Endothelial cell of hepatic sinusoid (primary cell): ENCODE measurements around the gene HMGCS1.
"Not testable (repeated sequence)": the region's sequence is repeated elsewhere in the genome, so short reads cannot be mapped to it uniquely, and the experiment has no call there.

Experiments used
- in situ Hi-C: cut with HindIII; loops from 2 replicates; pipeline ENCODE4 v1.10.0; 2017; ENCODE audit warnings: low sequenced_read_pairs

HMGCS1 gene

DNA sequence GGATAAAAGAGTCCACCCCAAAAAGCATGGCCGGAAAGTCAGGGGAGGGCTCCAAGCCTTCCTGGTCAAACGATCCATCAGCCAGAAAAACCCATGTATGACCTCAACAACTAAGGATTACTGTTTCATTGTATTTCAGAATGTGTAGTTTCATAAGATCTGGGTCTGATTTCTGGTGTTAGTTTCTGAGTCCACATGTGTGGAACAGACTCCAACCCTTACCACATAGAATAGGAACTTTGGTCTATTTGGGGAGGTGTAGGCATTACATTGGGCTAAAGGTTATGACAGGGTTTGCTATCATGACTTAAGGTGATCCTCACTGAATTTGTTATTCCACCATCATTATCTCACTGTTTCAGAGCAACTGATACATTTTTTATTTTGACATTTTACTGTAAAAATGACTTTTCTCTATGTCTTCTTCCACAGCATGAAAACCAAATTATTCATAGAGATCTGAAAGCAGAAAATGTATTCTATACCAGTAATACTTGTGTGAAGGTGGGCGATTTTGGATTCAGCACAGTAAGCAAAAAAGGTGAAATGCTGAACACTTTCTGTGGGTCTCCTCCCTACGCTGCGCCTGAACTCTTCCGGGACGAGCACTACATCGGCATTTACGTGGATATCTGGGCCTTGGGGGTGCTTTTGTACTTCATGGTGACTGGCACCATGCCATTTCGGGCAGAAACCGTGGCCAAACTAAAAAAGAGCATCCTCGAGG is 33.5 kb downstream of the HMGCS1 start:
- in situ Hi-C loops: no loop called here

DNA sequence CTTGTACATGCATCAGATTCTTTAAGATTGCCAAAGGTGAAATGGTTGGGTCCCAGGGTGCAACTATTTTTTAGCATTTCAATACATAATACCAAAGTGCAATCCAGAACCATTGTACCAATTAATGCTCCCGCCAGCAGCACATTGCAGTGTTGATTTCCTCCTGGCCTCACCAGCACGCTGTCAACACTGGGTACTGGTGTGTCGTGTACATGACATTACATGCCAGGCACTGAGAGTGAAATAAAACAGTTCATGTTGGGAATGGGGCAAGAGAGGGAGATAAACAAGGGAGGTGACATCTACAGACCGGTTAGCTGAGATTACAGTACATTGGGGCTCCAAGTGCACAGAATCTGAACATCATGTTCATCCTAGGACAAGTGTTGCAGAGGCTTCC is 37.8 kb downstream of the HMGCS1 start:
- in situ Hi-C loops: no loop called here

DNA sequence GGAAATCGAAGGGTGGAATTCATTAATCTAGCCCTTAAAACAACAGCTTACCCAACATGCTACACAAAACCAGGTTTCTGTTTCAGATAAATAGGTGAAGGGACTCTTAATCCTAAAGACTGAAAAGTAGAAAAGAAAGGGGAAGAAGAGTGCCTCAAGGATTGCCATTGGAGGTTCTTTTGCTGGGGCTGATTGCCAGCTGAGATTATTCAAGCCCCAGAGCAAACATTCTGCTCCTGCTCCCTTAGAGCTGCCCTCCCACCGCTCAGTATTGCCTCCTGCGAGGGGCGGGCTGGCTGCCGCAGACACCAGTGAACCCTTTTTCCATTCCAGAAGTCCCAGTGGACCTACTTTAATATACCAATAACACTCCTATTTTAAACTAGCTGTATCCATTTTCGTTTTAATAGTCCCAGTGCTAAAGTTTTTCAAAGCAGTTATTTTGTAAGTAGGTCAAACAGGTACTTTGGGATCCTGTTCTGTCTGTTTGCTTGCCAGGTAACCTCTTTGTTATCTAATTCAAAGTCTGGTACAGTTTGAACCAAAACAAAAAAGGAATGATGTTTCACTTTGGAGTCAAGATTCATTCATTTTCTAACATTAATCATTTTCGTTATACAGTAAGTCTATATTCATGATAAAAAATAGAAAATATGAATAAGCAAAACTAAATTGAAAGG is 38.6 kb downstream of the HMGCS1 start:
- in situ Hi-C loops: no loop called here

DNA sequence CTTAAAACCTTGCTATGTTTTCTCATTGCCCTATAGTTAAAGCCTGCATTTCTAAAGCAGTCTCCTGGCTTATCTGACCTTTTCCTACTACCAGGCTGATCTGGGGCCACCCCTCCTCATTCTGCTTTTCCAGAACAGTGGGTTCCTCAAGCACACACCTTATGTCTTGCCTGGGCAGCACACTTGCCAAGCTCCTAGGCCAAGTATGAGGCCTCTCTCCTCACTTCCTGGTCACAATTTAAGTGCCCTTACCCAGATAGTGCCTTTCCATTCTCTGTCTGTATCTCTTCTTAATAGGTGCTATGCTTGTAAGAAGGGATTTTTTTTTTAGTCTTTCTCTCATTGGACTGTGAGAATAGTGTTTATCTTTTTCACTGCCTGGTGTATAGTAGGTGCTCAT is 39.7 kb downstream of the HMGCS1 start:
- in situ Hi-C loops: no loop called here

DNA sequence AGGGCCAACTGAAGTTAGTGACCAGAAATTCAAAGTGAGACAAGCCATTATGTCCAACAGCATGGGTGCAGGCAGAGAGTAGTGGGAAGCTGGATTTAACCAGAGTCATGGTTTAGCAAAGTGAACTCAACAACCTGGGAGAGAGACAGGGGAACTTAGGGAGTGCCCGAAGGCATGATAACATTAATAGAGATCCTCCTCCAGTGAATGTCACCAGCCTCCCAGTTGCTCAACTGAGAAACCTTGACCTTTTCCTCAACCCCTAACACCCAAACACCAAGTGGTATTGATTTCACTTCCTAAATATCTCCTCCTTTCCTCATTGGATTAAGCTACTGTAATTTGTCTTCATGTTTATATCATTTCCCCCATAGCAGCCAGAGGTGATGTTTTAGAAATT is 42.6 kb downstream of the HMGCS1 start:
- in situ Hi-C loops: no loop called here

DNA sequence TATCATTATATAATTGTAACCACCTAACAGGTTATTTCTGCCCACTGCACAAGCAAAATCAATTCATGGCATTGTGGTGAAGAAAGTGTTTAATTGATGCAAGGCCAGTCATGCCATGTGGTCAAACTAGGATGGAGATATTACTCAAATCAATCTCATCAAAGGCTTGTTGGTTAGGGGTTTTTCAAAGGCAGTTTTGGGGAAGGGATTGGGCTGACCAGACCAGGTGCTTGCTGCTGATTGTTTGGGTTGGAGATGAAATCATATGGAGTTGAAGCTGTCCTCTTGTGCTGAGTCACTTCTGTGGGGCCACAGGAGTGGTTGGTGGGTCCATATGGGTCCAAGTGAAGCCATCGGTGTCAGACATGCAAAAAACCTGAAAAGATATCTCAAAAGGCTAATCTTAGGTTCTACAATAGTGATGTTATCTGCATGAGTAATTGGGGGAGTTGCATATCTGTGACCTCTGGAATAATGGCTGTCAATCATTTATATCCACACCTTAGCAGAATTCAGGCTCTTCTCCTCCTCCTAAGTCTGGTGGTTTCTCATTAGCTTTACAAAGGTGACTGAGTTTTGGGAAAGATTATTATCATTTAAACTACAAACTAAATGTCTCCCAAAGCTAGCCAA is 44.9 kb downstream of the HMGCS1 start:
- in situ Hi-C loops: no loop called here

DNA sequence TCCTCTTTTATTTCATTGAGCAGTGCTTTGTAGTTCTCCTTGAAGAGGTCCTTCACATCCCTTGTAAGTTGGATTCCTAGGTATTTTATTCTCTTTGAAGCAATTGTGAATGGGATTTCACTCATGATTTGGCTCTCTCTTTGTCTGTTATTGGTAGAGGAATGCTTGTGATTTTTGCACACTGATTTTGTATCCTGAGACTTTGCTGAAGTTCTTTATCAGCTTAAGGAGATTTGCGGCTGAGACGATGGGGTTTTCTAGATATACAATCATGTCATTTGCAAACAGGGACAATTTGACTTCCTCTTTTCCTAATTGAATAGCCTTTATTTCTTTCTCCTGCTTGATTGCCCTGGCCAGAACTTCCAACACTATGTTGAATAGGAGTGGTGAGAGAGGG is 50.9 kb downstream of the HMGCS1 start:
- in situ Hi-C loops: not testable (repeated sequence)

DNA sequence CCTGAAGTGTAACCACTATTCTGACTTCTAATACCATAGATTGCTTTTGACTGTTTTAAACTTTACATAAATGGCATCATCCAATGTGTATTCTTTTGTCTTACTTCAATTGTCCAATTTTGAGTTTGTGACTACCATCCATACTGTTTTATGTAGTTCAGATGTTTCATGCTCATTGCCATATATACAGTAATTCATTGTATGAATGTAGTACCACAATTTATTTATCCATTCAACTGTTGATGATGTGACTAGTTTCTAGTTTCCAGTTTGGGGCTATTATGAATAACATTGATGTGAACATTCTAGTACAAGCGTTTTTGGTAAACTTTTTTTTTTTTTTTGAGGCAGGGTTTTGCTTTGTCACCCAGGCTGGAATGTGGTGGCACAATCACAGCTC is 55.1 kb downstream of the HMGCS1 start:
- in situ Hi-C loops: no loop called here

DNA sequence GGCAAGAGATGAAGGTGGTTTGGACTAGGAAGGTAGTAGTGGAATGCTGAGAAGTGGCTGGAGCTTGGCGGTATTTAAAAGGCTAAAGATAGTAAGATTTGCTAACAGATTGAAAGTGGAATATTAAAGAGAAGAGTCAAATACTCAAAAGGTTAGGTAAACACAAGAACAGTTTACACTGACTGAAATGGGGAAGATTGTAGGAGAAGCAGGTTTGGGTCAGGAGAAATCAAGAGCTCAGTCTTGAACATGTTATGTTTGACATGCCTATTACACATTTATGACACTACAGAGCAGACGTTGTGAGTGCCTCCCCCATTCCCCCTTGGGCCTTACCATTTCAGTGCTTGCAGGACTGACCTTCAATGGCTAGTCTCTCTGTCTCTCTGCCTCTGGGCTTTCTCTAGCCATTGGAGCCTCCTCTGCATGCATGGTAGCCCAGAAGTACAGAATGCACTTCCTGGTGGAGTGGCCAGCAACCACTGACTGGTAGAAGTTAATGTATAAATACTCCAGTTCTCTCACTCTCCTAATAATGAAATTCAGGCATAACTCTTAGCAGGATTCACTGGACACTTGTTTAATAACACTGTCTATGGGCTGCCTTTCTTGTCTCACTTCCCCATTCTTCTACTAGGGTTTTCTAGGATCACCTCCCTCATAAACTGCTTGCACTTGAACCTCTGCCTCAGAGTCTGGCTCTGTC is 56.8 kb downstream of the HMGCS1 start:
- in situ Hi-C loops: no loop called here

DNA sequence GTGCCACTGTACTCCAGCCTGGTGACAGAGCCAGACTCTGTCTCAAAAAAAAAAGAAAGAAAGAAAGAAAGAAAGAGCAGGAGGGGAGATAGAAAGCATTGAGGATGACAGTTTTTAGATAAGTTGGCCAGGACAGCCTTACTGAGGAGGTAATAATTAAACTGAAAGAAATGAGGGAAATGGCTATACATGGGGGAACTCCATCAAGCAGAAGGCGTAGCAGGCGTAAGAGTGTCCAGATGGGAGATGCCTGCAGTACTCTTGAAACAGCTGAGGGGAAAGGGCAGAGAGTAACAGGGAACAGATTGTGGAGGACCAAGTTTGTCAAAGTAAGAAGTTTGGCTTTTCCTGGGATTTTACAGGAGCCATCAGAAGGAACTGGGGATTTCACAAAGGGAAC is 57.5 kb downstream of the HMGCS1 start:
- in situ Hi-C loops: no loop called here

DNA sequence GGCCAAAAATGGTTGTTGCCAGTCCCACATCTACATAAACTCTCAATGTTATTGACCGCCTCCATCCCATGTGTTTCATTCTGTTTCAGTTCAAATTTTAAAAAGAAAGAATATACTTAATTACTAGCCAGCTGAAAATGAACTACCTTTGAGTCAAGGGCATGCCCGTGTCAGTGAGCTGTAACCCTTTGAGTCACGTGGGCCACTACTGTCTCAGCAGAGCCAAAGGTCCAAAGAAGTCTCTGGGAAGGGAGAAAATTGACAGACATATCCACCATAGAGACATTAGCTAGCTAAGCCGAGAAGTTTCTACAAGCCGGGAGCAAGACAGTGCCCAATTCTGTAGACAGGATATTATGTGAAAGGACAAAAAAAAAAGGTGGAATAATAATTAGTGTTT is 61.5 kb downstream of the HMGCS1 start:
- in situ Hi-C loops: no loop called here

DNA sequence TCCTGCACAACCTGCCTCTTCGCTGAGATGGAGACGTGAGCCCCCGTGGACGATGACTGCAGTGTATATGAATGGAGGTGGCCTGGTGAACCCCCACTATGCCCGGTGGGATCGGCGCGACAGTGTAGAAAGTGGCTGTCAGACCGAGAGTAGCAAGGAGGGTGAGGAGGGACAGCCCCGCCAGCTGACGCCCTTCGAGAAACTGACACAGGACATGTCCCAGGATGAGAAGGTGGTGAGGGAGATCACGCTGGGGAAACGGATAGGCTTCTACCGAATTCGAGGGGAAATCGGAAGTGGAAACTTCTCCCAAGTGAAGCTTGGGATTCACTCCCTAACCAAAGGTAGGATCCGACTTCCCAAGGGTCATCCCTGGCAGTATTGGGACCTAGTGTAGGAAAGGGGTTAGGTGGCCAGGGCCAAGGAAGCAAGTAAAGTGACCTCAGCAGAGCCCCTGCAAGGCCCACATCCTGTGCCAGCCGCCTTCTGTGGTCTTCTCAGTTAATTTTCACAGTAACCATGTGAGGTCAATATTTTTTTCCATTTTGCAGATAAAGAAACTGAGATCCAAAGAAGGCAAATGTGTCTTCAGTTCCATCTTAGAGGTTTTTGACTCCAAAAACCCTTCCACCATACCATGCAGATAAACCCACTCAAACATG is 67.4 kb downstream of the HMGCS1 start:
- in situ Hi-C loops: no loop called here

DNA sequence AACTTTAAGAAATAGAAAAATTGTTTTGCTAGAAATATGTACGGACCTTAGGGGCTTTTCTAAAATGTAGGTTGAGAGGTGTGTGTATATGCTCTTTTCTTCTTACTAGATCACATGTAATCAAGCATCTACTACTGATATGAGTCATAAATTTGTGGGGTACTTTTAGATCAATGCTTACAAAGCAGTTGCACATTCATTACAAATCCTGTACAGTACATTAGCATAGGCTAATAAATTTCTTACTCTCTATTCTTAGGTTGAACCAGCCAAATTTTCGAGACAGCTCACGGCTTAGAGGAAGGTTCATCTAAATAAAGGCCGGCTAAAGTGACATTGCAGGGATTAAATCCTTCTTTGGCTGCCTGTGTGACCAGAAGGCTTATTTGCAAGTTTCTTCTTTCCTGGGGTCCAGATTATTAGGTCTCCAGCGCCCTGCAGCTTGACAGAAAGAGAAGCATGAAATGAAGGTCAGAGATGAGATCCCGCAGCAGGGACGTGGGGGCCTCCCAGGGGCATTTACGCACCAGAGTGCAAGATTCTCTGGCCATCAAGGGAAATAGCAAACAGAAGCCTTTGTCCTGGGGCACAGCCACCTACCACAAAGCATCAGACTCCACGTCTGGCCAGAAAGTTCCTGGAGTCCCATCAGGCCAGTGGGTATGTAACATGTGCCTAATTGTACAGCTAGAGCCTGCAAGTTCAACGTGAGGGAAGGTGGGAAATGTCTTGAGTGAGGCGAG is 68.2 kb downstream of the HMGCS1 start:
- in situ Hi-C loops: no loop called here

DNA sequence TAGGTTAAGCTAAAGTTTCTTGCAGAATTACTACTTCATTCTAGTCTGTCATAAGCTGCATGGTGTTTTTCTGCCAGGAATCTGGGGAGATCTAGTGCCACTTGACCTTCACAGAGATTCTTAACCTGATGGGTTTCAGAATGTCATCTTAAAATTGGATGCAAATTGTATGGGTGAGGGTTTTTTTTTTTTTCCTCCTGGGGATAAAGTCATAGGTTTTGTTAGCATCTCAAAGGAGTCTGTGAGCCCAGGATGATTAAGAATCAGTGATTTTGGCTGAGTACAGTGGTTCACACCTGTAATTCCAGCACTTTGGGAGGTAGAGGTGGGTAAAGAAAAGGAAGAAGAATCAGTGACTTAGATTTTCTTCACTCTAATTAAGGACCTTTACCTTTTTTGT is 69.9 kb downstream of the HMGCS1 start:
- in situ Hi-C loops: no loop called here

DNA sequence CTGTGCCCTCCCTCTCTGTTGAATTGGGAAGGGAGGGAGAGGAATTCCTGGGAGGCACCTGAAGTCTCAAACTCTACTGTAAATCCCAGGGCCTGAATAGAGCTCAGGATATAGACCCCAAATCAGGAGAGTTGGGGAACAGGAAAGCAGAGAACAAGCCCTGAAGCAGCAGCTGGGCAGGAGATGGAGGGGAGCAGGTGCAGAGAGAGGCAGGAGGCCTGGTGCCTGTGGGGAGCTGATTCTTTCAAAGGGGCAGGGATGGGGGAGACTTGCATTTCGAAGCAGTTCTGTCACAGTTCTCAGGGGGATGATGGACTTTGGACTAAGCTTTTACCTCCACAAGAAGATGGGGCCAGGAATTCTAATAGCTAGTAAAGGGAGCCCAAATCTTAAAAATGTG is 71.0 kb downstream of the HMGCS1 start:
- in situ Hi-C loops: no loop called here
